SK-MEL-5 (cell line): ENCODE measurements around the gene ABHD2. TPM values are rescaled to one million over a fixed set of nuclear protein-coding genes. Genes with fewer than 3 reads are reported as not detected.
"Not testable (repeated sequence)": the region's sequence is repeated elsewhere in the genome, so short reads cannot be mapped to it uniquely, and the experiment has no call there.

Source experiments
- DNase-seq: peaks from one replicate; pipeline ENCODE4 v3.0.0-alpha.2; 2016; ENCODE audit warnings: low read depth, low spot score
- in situ Hi-C: cut with HindIII; loops from 2 replicates; pipeline ENCODE4 v1.10.0; 2016; ENCODE audit warnings: low sequenced_read_pairs, high pct_unique_total_duplicates, low pct_unique_long_range_greater_than_20kb
- total RNA-seq: library from RNA; depleted of rRNA; stranded (reverse); fragments of >200 nt; shearing (Covaris generic); gene quantifications from 2 replicates; pipeline ENCODE4 v1.2.3, GENCODE V29; 2014

Gene ABHD2
- total RNA-seq, 1 experiment from 2014 or later = 46.7 TPM

DNA sequence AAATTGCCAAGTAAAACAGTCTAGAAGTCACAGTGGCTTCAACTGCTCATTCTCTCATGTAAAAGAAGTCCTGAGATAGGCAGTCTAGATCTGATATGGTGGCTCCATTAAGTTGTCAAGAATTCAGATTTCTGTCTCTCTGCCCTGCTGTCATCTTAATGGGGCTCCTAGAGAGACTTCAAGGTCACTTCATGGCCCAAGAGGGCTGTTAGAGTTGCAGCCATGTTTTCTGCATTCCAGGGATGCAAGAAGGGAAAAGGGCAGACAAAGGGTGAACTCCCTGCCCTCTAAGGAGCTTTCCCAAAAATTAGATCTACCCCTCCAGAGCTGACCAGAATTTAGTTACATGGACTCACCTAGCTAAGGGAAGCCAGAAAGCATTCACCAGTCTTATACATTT, 23.1 kb downstream of the ABHD2 start:
- DNase-seq = no peak
- in situ Hi-C loops = no loop called here

DNA sequence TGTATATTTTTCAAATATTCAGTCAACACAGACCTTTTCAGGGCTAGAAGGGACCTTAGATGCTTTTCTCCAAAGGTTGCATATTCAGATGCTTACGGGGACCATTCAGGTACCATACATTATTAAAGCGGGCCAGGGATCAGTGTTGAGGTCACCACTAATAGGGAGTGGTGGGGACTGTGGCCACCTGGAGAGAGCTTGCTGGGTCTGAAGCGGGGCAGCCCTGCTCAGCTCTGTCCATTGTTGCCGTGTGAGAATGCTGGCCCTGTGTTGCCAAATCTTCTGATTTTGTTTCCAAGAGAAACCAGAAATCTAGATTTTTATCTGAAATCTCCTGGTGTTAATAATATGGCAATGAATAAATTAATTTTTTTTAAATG, 23.7 kb downstream of the ABHD2 start:
- no peak for DNase-seq
- in situ Hi-C loops = no loop called here

DNA sequence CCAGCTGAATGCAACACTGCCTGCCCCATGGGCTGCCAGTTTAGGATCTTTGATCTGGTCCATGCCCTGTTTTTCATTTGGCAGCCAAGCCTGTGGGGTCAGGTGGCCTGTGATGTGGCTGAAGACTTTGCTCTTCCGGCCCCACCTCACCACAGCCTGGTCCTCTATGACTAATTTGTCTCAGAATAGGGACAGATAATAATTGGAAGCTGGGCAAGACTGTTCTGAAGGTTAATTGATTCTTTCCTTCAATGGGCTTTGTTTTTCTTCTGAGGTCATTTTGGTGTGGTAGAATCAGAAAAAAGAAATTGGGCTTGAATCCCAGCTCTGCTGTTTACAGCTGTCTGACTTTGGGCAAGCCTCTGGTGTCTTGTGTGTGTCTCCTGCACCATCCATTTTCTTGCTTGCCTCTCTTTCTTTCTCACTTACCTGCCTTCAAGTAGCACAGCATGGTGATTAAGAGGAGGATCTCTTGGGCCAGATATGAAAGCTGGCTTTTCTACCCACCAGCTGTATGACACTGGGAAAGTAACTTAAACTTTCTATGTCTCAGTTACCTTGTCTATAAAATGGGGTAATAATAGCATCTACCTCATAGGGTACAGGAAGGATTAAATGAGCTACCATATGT, 24.2 kb downstream of the ABHD2 start:
- DNase-seq = peak; percentile 43
- in situ Hi-C loops = no loop called here

DNA sequence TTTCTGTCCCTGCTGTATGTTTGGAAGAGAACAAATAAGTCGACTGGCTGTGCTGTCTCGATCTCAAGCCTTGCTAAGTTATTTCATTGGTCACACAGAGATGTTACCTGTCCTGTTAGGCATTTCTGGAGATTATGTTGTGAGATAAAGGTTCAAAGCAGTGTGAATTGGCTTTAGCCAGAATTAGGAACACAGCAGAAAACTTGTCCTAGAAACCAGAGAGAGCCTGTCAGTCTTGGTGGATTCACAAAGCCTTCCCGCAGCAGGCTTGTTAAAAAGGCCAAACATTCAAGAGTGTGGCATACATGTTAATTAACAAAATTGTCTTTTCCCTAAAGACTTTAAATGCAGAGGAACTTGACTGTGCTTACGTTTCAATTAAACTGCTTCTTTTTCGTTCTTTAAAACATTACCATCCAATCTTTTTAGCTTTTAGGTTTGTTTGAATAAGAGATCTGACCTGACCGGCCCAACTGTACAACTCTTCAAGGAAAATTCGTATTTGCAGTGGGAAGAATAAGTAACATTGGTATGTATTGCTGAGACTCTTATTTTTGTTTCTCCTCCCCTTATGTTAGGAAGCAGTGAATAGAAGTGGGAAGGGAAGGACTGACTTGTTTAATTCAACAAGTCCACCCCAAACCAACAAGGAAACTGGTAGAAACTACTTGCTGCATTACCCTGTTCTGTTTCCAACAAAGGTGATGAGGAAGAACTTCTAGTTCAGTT, 25.2 kb downstream of the ABHD2 start:
- in situ Hi-C loops = no loop called here
- DNase-seq = no peak

DNA sequence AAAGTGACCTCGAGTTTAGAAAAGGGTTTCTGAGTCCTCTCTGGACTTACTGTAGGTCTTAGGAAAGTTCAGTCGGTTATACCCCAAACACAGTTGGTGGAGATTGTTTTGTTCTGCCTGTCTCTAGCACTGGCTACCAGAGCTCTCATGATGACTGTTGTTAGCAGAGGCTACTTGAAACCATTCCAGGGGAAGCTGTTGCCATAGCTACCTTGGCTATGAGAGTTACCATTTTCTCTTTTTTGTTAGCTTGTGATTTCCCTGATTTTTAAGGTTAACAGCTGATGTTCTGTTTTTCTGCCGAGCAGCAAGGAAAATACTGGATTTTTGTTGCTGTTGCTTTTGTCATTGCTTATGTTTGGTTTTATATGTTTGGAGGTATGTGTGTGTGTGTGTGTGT, 26.7 kb downstream of the ABHD2 start:
- in situ Hi-C loops = no loop called here
- DNase-seq = no peak

DNA sequence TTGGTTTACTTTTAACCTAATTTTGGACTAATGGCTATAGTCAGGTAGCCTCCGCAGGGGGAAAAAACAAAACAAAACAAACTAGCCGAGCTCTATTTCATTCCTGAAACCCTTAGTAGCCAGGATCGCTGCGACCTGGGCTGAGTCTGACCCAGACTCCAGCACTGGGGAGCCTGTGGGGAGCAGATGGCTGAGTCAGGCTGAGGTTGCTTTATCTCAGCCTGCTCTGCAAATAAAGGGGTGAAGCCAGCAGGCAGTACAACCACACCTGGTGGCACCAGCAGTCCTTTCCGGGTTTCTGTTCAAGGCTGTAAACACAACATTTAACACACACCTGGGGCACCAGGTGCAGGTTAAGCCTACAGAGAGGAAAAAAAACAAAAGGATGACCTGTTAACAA, 27.3 kb downstream of the ABHD2 start:
- in situ Hi-C loops = no loop called here
- no peak for DNase-seq

DNA sequence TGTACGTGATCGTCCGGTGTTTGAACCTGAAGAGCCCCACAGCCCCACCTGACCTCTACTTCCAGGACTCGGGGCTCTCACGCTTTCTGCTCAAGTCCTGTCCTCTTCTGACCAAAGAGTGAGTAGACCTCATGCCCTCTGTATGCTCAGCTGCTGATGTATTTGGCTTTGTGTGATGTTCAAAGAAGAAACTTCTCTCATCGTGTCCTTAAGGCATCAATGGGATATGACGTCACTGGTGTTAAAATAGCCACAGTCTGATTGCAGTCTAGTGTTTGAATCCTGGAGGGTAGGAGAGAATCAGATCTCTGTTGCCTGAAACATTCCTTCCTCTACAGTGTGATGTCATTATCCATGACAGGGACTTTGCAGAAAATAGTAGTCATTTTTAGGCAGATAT, 28.1 kb downstream of the ABHD2 start:
- in situ Hi-C loops = no loop called here
- DNase-seq = peak; percentile 80

DNA sequence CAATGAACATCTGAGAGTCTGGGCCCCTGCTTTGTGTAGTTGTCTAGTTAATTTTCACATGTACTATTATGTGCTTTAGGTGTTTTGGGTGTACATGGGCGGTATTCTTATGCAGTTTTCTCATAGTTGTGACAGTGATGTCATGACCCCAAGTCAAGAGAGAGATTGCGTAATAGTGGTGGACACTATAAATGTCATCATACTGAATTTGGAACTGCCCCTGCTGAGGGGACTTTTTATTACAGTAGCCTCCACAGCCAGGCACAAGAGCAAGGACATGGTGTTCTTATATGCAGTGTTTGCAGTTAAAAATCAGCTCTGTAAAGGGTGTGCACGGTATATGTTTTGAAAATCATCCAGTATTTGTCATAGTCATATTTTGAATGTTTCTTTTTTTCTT, 29.5 kb downstream of the ABHD2 start:
- in situ Hi-C loops = no loop called here

DNA sequence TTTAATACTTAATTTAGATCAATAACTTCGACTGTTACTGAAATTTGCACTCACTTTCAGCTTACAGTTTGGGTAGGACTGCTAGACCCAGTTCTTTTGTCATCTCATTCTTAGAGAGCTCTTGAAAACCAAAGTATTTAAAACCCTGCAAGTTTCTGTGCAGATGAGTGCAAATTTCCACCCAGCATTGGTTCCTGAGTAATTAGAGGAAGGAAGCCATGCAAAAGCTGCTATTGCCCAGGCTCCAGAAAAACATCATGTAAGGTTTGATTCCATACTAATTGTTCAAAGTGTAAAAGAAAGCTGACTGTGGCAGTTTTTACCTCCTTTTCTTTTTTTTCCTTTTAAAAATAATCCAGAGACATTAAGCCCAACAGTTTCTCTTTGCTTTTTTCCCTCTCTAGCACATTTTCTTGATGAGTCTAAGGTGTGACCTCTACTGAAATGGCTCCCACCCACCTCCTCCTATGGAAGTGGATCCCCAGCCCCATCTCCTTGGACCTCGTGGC, 30.3 kb downstream of the ABHD2 start:
- in situ Hi-C loops = no loop called here
- DNase-seq = no peak

More for the DNA sequence above, 29.5 kb downstream of the ABHD2 start:
- DNase-seq = no peak

DNA sequence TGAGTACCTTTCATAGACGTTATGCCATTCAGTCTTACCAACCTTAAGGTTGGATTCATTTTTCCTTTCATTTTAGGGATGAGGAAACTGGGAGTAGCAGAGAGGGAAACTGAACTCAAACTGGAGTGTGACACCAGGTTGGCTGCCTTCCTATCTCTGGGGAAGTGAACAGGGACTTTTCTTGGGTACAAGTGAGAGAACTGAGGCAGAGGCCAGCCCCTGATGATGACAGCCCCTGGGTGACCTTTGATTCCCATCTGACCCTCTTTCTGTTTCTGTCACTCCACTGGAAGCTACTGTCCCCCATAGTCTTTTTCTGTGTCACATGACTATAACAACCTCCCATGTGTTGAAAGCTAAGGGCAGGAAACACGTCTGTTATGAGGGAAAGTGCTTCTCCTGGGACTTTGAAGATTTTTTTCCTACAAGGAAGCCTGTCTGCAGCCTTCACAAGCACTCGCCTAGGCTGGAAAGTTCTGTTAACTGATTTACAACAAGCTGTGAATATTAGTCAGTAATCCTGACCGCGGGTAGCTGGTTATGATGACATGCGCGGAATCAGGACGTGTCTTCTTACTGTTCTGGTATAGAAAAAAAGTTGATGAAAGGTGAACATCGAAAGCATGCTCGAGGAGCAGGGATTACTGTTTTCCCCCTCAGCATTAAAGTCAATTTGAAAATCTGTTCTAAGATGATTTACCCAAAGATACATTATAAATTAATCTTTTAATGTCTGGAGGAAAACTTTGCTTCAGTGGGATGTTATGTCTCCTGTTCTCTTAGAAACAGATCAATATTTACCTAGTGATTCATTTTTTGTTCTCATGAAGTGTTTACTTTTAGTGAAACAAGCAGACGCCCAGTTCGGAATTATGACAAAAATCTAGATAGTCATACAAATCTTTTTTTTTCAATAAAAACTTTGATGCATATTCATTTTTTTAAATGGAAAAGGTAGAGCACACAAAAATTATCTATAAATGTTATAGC, 31.5 kb downstream of the ABHD2 start:
- in situ Hi-C loops = no loop called here
- DNase-seq = no peak

DNA sequence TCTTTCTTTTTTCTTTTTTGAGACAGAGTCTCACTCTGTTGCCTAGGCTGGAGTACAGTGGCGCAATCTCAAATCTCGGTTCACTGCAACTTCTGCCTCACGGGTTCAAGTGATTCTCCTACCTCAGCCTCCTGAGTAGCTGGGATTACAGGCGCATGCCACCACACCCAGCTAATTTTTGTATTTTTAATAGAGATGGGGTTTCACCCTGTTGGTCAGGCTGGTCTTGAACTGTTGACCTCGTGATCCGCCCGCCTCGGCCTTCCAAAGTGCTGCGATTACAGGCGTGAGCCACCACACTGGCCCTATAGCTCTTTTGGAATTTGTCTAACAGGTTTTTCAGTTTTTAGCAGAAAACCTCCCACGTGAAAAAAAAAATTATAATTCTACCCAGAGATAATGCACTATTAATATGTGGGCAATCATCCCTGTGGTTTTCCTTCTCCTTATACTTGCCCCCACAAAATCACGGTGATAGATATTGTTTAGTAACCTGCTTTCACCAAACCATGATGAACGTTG, 32.3 kb downstream of the ABHD2 start:
- DNase-seq, in situ Hi-C loops: not testable (repeated sequence)

DNA sequence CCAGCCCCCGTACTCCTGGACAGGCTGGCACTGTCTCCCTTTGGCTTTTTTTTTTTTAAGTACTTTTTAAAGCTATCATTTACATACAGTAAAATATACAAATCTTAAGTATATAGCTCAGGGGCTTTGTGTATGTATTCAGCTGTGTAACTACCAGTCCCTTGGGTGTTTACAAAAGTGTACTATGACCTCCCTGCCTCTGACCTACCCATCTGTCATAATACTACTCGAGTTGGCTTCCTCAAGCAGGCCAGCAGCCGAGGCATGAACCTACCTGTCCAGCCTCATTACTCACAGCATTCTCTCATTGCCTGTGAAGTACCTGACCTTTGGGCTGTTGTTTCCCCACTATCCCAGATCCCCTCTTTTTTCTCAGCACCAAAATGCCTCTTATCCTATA, 33.2 kb downstream of the ABHD2 start:
- in situ Hi-C loops = no loop called here
- DNase-seq = no peak

DNA sequence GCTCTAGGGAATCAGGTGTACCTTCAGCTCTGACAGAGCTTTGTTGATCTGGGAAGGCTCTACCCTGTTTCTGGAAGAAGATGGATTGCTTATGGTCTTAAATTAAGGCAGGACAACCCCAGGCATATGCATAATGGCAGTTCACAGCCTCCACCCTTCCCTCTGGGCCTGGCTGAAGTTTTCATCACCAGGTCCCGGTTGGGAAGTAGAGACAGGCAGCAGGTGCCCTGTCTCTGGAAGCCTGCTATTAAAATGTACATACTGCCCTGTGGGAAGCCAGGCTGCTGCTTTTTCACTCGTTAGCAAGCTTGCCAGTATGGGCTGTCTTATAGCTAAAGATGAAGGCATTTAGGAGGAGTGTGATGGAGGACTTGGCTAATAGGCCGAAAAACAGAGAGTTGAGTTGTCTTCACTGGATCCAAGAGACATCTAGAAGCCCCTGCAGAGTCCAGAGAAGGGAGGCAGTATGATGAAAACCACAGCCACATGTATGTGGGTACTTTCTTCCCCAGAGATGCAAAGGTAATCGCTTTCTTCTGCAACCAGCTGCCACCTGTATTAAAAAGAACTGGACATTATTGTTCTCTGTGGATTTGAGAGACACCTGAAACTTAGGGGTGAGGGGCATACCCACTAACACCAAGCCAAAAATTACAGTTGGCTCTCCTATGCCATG, 34.4 kb downstream of the ABHD2 start:
- in situ Hi-C loops = no loop called here
- no peak for DNase-seq

DNA sequence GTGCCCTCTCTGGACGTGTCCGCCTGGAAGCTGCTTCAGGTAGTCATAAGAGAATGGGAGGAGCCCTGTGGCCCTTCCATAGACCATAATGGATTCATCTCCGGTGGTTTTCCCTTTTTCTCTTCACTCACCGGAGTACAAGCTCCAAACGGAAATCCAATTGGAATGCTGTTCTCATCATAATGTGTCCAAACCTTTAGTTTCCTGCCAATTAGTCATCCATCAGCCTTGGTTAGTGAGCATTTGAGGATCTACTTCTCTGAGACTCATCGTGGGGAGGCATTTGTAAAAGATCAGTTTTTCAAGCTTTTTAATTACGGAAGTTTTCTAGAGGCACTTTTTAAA, 34.9 kb downstream of the ABHD2 start:
- in situ Hi-C loops = no loop called here
- no peak for DNase-seq

DNA sequence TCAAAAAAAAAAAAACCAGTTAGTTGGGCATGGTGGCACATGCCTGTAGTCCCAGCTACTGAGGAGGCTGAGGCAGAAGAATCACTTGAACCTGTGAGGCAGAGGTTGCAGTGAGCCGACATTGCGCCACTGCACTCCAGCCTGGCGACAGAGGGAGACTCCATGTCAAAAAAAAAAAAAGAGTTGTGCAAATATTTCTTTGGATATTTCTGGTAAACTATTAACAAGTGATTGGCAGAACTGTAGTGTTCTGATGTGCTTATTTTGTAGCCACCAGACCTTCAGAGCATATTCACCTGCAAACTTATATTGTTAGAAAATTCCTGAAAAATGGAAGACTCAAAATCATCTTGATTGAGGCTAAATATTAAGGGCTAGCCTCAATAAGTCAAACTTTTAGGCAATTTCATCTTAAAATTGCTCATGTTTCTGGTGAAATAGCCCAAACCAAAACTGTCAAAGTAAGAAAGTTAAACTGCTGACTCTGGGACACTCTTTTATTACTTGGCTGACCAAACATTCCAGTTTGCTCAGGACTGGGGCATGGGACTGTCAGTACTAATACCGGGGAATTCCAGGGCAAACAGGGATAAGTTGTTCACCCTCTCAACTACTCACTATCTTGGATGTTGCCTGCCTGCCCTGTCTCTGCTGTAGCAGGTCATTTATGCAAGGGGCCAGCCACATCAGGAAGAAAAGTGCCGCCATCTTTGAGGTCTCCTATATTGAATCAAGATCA, 37.0 kb downstream of the ABHD2 start:
- DNase-seq = no peak

DNA sequence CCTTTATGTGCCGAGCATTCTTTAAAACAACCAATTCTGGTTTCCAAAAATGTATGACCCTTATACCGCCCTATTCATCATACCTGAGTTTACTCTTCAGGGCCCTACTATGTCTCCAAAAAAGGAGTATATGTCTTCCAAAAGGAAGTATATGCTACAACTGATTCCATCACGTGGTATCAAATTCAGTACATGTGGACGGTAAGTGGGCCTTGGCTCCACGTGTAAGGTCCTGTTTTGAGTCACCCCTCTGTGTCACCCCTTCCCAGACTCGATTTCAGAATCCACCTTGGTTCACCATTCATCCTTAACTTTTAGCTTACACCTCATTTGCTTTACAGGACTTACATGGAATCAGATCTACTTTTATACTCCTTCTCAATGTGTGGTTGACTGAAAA, 37.8 kb downstream of the ABHD2 start:
- no peak for DNase-seq
- in situ Hi-C loops = no loop called here

More for the DNA sequence above, 37.0 kb downstream of the ABHD2 start:
- in situ Hi-C loops = no loop called here
